Measurements from ENCODE around the gene PRUNE2. TPM values are rescaled to one million over a fixed set of nuclear protein-coding genes. Genes with fewer than 3 reads are reported as not detected.

Gene PRUNE2
- total RNA-seq, 3 donors from 2014 or later: 4.6 to 14.7 (median 12.0) TPM

DNA sequence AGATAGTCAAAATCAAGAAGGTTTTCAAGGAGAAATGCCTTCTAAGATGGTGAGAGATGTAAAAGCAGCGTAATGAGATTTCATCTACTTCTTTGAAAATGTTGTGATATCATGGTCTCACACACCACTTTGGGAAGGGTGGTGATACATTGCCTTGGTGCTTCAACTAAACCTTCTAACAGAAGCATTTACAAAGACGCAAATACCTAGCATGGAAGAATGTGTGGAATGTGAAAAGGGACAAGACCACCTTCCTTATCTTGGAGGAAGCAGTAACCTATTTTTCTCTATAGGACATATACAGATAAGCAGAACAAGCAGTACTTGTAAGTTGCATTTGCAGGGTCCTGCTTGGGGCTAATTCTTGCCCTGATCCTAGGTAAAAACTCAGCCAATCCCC is 102.8 kb downstream of the PRUNE2 start:
- Histone ChIP-seq H3K4me1 (no peaks in the 10 kb centered on the region), H3K4me3 (no peak overlapping the region), H3K9me3 (no peaks in the 10 kb centered on the region), H3K27ac (no peak overlapping the region), H3K27me3 (no peaks in the 10 kb centered on the region), H3K36me3 (no peaks in the 10 kb centered on the region)
- intact Hi-C loops (cut with DNase I; ENCODE audit: low total_unique reads): no loop called here
- TF ChIP-seq, protein P1, sequence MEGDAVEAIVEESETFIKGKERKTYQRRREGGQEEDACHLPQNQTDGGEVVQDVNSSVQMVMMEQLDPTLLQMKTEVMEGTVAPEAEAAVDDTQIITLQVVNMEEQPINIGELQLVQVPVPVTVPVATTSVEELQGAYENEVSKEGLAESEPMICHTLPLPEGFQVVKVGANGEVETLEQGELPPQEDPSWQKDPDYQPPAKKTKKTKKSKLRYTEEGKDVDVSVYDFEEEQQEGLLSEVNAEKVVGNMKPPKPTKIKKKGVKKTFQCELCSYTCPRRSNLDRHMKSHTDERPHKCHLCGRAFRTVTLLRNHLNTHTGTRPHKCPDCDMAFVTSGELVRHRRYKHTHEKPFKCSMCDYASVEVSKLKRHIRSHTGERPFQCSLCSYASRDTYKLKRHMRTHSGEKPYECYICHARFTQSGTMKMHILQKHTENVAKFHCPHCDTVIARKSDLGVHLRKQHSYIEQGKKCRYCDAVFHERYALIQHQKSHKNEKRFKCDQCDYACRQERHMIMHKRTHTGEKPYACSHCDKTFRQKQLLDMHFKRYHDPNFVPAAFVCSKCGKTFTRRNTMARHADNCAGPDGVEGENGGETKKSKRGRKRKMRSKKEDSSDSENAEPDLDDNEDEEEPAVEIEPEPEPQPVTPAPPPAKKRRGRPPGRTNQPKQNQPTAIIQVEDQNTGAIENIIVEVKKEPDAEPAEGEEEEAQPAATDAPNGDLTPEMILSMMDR (IDR thresholded peaks at IDR 0.05): no peak
- TF ChIP-seq POLR2AphosphoS5 (IDR thresholded peaks at IDR 0.05) (no peak), POLR2A (IDR thresholded peaks at IDR 0.05) (no peak)
- DNase-seq (ENCODE audit: low spot score in 2 of 2): no peak

DNA sequence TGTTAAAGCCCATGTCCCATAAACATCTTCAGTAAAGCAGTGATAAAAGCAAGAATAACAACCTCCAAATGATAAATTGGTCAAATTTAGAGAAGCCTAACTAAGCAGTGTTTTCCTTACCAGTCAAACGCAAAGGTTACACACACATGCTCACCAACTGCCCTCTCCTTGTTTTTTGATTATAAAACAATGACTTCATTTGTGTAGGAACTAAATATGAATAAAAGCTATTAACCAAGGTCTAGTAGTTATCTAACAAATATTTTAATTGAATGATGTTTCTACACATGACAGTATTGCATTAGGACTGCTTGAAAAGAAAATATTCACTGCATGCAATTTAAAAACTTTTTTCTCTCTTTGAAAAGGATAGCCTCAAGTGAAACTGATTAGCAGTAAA is 105.0 kb downstream of the PRUNE2 start:
- DNase-seq (ENCODE audit: low spot score in 2 of 2): no peak
- H3K27ac ChIP-seq: no peak overlapping the region
- no peaks in the 10 kb centered on the region for H3K4me1 ChIP-seq
- H3K4me3 ChIP-seq: no peak overlapping the region
- no peaks in the 10 kb centered on the region for H3K9me3 ChIP-seq
- TF ChIP-seq, protein P1 (IDR thresholded peaks at IDR 0.05): no peak
- TF ChIP-seq POLR2AphosphoS5 (IDR thresholded peaks at IDR 0.05) (no peak), POLR2A (IDR thresholded peaks at IDR 0.05) (no peak)
- no peaks in the 10 kb centered on the region for H3K36me3 ChIP-seq
- intact Hi-C loops (cut with DNase I; ENCODE audit: low total_unique reads): no loop called here
- no peaks in the 10 kb centered on the region for H3K27me3 ChIP-seq

DNA sequence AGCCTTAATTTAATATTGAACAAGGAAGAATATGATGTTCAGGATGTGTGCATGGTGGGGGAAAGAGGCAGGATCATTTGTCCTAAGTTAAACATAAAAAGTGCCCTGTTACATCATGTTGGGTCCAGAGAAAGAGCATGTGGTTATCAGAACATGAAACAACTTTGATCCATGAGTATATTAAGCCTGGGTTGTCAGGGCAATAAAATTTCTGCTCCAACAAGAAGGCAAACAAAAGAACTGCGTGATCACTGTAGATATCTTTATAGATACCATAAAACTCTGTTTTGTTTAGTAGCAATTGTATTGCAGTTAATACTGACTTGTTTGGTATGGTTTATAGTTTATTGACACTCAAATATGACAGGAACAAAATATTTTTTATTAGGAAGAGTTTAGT is 106.4 kb downstream of the PRUNE2 start:
- TF ChIP-seq, protein P1 (IDR thresholded peaks at IDR 0.05): no peak
- TF ChIP-seq POLR2AphosphoS5 (IDR thresholded peaks at IDR 0.05): no peak
- TF ChIP-seq POLR2A (IDR thresholded peaks at IDR 0.05): no peak
- H3K36me3 ChIP-seq: no peaks in the 10 kb centered on the region
- intact Hi-C loops (cut with DNase I; ENCODE audit: low total_unique reads): no loop called here

DNA sequence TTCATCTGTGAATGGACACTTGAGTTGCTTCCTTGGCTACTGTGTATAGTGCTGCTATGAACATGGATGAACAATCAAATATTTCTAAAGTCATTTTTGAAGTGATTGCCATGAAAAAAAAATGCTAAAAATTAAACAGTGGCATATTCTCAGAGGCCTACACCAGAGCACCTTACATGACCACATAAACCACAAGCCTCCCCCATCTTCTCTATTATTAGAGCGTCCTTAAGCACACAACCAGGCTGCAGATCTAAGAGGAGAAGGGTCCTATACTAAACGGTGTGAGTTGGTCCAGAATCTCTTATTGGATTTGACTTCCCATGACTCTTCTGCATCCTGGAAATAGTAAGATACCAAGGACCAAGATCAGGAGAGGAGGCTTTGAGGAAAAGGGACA is 107.4 kb downstream of the PRUNE2 start:
- TF ChIP-seq, protein P1 (IDR thresholded peaks at IDR 0.05): no peak
- TF ChIP-seq POLR2A (IDR thresholded peaks at IDR 0.05) (no peak), POLR2AphosphoS5 (IDR thresholded peaks at IDR 0.05) (no peak)
- Histone ChIP-seq H3K27ac (no peak overlapping the region), H3K36me3 (no peaks in the 10 kb centered on the region), H3K9me3 (no peaks in the 10 kb centered on the region), H3K4me1 (no peaks in the 10 kb centered on the region), H3K4me3 (no peak overlapping the region), H3K27me3 (no peaks in the 10 kb centered on the region)
- DNase-seq (ENCODE audit: low spot score in 2 of 2): no peak
- intact Hi-C loops (cut with DNase I; ENCODE audit: low total_unique reads): no loop called here

More for the DNA sequence above, 106.4 kb downstream of the PRUNE2 start:
- H3K27me3 ChIP-seq: no peaks in the 10 kb centered on the region
- H3K4me1 ChIP-seq: no peaks in the 10 kb centered on the region
- DNase-seq (ENCODE audit: low spot score in 2 of 2): no peak
- no peaks in the 10 kb centered on the region for H3K9me3 ChIP-seq
- H3K27ac ChIP-seq: no peak overlapping the region
- H3K4me3 ChIP-seq: no peak overlapping the region

DNA sequence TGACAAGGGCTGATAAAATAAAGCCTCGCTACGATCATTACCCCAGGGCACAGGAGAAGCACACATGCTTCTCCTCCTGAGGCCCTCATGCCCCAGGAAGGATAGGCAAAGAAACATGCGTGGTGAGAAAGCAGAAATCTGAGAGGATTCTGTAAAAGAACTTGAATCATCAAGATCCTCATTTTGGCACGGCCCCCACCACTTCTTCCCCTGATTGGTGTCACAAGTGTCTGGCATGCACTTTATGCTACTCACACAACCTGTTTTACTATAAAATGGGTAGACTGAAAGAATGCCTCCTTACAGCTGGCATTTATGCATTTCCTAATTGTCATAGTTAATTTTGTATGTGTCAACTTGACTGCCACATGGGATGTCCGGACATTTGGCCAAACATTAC is 109.6 kb downstream of the PRUNE2 start:
- no peak for DNase-seq (ENCODE audit: low spot score in 2 of 2)
- no peaks in the 10 kb centered on the region for H3K27me3 ChIP-seq
- no peak for TF ChIP-seq POLR2A (IDR thresholded peaks at IDR 0.05)
- TF ChIP-seq, protein P1 (IDR thresholded peaks at IDR 0.05): no peak
- TF ChIP-seq POLR2AphosphoS5 (IDR thresholded peaks at IDR 0.05): no peak
- no peaks in the 10 kb centered on the region for H3K9me3 ChIP-seq
- intact Hi-C loops (cut with DNase I; ENCODE audit: low total_unique reads): no loop called here
- H3K4me1 ChIP-seq: no peaks in the 10 kb centered on the region
- H3K27ac ChIP-seq: no peak overlapping the region
- no peak overlapping the region for H3K4me3 ChIP-seq
- no peaks in the 10 kb centered on the region for H3K36me3 ChIP-seq

Measured in breast epithelium (tissue), 4 donors.